HL-60 (cell line): Measurements from ENCODE around the gene CSH1.
"Not testable (repeated sequence)": the region's sequence is repeated elsewhere in the genome, so short reads cannot be mapped to it uniquely, and the experiment has no call there.

Source experiments
- CTCF ChIP-seq: IDR thresholded peaks from one replicate; pipeline ENCODE4 v1.5.1; 2011; ENCODE audit warnings: low read length, control low read depth, inconsistent platforms; ENCODE audit not compliant: insufficient read depth
- GABPA ChIP-seq: IDR thresholded peaks from 2 replicates; pipeline ENCODE4 v1.6.1; 2012; ENCODE audit warnings: low read depth
- POLR2AphosphoS5 ChIP-seq: IDR thresholded peaks from 2 replicates; pipeline ENCODE4 v1.6.1; 2012; ENCODE audit warnings: low read depth
- REST ChIP-seq: IDR thresholded peaks from 2 replicates; pipeline ENCODE4 v1.6.1; 2012; ENCODE audit warnings: low read depth; ENCODE audit not compliant: insufficient replicate concordance

- TF ChIP-seq CTCF, REST, POLR2AphosphoS5, GABPA: not testable (repeated sequence)
These were observed 20.8 kb upstream of the CSH1 start for GRCh38 chr17:63917206-63917605.
